NCI-H1092 (cell line): ENCODE measurements around the gene NR6A1.

ENCODE experiments used
- DNase-seq: peaks from one replicate; lab custom pipeline; 2025; lab: John Stamatoyannopoulos, UW

NR6A1 gene

DNA sequence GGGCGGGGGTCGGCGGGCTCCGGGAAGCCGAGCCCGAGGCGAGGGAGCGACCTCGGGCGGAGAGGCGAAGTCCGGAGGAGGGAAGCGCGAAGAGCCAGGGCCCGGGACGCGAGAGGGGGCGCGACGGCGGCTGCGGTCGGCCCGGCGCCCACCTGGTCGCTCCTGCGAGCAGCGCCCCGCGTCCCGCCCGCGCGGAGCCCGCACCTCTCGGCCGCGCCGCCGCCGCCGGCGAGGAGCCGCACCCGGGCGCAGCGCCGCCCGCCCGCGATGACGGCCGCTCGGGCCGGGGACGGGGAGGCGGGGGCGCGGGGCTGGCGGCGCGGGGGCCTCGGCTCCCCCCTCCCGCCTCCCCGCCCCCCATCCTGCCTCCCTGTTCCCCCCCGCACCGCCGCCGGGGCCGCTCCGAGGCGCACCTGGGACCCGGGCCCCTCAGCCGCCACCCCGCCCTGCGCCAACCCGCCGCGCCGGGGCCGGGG lies 266.5 kb downstream of the NR6A1 start:
- DNase-seq: no peak

DNA sequence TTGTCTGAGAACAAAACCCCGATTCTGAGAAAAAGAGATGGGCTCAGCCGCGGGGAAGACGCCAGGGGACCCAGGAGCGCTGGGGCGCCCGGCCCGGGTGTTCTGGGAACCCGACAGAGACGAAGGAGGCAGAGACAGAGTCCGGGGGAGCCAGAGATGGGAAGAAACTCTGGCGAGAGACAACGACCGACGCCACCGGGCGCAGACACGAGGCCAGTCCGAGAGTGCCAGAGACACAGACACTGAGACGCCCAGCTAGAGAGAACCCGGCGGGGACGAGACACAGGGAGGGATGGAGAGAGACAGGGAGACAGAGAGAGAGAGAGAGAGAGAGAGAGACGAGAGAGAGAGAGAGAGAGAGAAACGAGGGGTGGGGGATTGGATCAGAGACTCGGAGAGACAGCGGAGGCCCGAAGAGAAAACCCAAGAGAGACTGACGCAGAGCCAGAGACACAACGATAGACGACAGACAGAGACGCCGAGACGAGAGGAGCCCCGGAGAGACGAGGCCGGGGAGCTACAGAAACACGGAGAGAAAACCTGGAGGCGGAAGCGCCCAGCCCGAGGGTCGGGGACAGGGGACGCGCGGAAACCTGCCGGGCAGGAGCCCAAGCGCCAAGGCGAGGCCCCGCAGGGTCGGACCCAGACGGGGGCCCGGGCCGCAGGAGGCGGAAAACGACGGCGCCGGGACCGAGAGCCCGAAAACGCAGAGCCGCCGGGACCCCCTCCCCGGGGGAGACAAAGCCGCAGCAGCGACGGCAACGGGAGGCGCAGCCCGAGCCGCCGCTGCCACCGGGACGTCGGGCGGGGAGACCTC lies 267.2 kb downstream of the NR6A1 start:
- DNase-seq: no peak

DNA sequence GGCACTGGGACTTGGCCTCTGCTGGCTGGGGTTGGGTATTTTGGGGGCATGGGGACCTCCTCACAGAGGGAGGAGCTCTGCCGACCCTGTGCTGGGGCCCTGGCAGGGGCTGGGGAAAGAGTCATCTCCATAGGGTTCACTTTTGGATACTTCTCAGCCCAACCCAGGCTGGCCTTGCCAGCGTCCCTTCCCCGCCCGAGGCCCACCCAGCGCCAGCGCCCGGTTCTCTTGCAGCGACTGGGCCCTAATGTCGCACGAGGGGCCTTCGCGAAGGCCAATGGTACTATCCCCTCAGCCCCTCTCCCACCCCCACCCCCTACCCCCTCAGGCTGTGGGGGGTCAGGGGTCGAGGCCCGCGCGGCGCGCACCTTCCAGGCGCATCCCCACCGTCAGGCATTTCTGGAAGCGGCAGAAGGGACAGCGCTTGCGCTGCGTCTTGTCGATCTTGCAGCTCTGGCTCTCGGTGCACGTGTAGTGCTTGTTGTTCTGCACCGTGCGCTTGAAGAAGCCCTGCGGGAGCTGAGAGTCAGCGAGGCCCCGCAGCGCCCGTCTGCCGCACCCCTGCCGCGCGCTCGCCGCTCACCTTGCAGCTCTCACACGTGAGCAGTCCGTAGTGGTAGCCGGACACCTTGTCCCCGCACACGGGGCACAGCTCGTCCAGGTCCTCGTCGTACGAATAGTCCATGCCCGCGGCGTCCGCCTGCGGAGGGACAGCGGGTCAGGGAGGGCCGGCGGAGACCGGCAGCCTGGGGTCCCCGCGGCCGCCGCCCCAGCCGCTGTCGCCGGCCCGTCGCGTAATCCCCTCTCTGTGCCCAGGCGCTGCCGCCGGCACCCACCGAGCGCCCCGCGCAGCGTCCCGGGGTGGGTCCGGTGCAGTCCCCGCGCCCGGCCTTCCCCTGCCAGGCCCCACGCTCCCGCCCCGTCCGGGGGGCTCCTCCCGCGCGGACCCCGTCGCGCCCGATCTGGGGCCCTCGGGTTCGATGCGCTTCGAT lies 268.1 kb downstream of the NR6A1 start:
- DNase-seq: no peak

DNA sequence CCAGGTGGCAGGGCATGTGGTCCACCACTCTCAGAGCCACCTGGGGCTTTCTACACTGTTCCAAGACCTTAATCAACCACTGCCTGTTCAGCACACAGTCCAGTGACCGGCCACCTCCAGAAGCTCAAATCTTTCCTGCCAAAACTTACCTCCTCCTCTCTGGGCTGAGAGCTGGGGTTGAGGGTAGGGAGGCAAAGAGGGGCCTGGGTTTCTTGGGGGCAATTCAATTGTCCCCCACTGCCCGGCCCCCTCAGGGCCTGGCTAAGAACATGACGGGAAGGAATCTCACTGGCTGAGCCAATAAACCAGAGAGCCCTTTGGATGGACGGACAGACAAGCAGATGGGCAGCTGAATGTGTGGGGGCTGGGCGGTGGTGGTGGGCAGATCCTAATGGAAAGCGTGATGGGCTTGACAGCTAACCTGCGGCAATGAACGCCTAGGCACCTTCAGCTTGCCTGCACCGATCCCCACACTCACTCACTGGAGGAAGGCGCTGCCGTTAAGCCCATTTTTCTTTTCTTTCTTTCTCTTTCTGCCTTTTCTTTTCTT lies 269.3 kb downstream of the NR6A1 start:
- DNase-seq: no peak

DNA sequence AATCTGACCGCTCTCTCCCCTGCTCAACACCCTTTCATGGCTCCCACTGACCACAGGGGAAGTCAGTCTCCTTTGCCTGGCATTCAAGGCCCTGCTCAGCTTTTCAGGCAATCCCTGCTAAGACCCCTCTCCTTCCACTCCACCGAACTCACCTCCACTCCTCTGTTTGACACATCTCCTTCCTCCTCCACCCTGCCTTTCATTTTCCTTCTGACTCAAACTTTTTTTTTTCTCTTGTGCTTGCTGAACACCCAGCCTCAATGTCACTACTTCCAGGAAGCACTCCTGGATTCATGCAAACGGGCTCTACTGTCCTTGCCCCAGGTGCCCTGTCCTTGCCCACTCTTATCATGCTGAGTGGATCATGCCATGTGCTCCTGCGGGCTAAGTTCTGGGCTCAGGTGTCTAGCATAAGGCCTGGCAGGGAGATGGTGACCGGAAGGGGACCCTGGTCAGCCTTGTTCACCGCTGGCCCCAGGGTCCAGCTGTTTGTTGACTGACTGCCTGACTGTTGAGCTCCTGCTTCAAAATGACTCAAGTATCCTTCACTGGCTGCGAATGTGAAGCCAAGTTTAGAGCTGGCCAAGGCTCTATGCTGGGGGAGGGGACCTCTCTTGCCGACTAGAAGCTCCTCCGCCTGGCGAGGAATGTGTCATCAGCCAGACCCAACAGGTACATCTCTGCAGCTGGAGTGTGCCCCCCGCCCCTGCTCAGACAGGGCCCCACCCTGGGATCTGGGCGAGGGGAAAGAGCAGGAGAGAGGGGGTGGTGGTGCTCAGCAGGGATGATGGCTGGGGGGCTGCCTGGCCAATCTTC lies 270.1 kb downstream of the NR6A1 start:
- no peak for DNase-seq

DNA sequence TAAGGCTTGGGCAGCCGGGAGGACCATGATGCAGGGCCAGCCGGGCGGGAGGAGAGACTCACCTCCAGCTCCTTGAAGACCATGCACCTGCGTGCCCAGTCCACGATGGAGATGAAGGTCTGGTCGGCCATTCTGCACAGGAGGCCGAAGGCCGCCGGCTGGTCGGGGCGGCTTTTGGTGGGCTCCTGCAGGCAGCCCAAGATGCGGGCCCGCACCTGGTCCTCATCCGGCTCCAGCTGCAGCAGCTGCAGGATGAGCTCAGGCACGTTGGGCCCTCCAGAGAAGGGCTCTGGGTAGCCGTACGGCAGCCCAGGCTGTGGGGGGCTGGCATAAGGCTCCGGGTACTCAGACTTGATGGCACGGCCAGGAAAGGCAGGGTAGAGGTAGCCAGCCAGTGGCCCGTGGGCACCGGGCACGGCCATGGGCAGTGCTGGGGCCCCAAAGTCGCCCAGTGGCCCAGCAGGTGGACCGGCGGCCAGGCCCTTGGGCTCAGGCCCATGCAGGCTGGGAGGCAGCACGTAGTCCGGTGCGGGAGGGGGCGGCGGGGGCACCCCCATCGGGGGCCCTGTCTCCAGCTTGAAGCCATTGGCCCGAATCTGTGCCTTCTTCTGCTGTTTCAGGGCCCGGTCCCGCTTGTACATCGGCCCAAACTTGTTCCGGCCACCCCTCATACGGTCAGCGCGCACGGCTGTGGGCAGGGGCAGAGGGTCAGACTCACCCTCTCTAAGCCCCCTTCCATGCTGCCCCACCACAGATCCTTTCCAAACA lies 270.9 kb downstream of the NR6A1 start:
- no peak for DNase-seq

DNA sequence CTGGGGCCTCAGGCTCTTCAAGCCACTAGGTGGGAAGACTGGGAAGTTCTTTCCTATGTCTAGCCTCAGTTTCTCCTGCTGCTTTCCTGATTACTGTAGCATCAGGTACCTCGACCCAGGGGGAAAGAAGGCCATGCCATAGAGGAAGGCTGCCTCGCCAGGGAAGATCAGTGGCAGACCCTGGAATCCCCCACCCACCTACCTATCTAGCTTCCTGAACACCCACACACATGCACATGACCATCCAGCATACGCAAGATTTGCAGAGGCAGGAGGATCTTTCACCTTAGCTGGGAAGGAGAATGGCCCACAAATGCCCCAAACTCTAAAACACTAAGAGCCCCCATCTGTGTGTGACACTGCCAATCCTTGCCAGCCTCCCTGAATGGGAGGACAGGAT lies 271.9 kb downstream of the NR6A1 start:
- no peak for DNase-seq

DNA sequence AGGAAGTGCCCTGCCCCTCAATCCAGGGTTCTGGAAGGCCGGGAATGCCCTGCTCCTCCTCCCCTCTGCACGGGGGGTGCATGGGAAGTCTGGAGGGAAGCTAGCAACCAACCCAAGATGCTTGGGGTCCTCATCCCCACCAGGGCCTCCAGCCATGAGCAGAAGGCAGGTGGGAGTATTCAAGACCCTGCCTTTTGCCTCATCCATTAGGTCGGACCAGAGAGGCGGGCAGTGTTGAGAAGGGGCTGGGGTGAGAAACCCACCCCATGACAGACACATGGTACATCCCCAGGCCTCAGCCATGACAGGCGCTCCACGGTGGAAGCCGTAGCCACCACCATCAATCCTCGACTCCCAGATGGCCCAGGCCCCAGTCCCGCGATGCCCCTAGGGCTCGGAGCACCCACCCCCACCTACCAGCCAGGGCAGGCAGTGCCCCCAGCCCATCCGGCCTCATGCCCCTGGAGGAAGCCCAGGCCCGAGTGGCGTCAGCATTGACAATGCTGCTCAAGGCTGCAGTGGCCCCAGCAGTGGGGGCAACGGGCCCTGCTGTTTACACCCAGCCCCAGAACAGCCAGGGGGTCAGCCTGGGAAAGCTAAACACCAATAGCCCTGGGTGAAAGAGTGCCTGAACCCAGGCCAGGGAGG lies 272.5 kb downstream of the NR6A1 start:
- no peak for DNase-seq

DNA sequence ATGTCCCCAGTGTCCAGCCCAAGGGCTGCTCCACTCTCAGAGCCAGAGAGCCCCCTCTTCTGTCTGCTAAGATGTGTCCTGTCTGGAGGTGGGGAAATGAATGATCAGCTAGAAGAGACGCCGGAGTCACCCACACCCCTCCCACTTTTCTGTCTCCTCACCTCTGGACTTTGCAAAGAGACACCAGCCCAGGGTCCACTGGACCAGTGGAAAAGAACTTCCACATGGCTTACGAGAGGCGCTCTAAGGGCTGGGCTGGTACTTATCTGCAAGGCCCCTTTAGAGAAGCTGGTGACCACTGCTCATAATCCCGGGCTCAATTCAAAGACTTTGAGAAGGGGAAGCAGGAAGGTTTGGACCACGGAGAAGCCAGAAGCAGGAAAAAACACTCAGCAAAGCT lies 273.1 kb downstream of the NR6A1 start:
- DNase-seq: no peak

DNA sequence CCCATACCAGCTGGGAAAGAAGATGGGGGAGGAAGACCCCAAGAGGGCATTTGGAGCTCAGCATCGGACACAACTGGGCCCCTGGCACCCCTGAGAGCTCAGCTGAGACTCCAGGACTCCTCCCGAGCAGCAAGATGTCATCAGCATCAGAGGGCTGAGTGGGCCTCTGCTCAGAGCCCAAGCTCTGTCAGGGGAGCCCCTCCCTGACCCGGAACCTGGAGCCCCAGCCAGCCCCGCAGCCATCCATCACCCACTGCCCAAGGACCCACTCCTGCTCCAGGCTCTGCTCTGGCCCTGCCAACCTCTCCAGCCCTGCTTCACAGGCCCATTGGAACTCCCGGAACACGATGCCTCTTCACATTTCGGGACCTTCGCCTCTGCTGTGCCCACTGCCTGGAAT lies 273.7 kb downstream of the NR6A1 start:
- no peak for DNase-seq

DNA sequence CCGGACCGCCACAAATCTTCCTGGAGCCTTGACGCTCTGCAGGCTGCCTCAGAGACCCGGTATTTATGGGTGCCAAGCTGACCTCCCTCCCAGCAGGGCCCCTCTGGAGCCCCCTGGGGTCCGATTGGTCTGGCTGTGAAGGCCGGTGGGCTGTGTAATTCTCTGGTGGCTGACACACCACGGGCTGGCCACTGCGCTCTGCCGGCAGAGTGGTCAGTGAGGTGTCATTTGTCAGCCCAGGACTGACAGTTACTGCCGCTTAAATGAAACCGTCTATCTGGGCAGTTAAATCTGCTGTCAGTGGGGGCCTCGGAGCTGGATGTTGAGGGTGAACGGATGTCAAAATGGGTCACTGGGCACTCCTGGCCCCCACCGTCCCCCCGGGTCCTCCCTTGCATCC lies 274.6 kb downstream of the NR6A1 start:
- DNase-seq: no peak

DNA sequence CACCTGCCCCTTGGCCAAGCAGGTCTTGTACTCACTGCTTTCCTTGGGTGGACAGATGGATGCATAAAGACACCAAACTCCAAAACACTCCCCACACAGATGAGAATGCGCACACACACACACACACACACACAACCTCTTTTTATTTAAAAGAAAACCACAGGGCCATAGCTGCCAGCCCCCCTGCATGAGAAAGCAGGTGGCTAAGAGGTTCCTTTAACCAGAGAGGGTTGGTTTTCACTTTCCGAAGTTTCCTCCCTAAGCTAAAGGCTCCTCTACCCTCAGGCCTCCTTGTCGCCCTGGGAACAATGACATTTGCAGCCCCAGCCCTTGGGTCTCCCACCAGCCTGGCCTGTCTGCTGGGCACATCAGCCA lies 275.0 kb downstream of the NR6A1 start:
- no peak for DNase-seq

DNA sequence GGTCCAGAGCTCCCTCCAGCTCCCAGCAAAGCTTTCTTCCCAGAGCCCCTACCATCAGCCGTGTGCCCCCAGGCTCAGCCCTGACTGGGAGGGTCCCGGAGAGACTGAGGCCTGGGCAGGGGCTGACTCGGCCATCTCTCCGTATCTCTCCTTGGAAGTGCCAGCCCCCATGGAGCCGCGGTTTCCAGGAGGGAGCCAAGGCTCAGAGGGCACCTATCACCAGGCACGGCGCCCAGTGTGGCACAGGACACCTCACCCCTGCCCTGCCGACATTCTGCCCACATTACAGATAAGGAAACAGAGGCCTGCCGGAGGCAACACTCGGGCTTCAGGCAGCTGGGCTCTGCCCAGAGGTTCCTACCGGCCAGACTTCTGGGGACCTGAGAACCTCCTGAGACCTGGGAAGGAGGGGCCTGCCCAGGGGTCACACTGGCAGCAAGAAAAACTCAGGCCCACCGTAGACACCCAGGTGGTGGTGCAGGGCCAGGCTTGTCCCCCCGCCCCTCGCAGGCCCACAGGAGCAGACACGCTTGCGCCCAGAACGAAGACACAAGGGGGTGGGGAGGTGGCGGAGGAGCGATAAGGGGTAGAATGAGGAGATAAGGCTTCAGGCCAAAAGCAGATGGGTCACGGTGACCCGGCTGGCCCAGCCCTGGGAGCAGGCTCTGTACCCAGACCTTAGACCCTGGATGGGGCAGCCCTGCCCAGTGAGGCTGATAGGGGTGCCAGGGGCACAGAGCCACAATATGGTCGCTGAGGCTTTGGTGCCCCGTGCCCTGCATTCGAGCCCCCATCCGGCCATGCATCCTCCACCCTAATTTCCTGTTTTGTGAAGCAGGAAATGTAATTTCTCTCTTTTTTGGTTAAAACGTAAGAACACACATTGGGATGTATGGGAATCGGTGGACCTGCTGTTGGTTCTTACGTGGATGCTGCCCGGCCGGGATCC lies 275.7 kb downstream of the NR6A1 start:
- no peak for DNase-seq

DNA sequence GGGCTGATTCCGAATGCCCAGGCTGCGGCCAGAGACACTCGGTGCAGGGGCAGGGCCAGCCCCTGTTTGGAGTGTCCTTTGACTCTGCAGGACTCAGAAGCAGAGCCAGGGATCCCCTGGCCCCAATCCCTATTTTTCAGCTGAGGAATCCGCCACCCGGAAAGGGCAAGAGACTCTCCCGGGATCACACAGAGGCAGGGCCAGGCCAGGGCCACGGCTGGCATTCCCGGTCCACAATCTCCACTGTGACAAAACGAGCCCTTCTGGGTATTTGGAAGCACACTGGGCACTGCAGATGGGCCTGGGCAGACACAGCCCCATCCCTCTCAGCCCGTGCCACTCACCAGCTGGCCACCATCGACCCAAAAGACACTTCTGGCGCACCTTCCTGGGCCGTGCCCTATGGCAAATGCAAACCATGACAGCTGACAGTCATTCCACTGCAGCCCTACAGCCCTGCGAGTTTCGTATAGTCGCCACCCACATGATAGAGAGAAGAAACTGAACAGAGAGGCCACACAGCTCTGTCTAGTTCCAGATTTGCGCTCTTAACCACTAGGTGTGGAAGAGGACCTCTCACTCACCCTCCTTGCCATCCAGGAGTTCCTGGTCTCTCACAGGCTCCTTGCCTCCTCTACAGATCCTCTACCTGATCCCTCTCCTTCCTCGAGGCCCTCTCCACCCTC lies 277.2 kb downstream of the NR6A1 start:
- no peak for DNase-seq

DNA sequence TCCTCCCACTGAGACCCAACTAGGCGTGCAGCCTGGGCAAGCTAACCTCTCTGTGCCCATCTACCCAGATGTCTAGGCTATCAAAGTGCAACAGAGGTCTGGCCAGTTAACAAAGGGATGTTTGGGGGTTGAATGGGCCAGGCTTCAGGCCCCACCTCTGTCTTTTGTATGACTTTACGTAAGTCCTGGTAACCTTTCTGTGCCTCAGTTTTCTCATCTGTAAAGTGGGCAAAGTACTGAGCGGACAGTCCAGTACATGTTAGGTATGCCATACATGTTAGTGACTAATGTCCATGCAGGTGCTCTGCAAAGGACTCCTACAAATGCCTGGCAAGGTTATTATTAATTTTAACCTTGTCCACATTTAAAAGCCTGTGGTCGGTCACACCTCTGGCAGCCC lies 277.9 kb downstream of the NR6A1 start:
- DNase-seq: no peak

DNA sequence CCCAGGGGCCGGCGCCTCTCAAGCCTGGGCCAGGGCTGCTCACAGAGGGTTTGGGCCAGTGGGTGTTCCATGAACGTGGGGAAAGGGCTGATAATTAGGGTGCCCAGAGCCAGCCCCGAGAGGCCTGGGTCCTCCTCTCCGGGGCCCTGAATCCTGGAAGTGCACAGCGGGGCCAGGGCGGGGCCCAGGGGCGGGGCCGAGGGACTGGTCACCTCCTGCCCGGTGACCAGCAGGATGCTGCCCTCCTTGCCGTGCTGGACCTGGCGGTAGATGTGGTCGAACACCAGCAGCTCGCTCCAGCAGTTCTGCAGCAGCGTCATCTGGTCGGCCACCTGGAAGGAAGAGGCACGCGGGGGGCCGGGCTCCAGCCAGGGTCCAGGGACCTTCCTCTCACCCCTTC lies 278.3 kb downstream of the NR6A1 start:
- no peak for DNase-seq

DNA sequence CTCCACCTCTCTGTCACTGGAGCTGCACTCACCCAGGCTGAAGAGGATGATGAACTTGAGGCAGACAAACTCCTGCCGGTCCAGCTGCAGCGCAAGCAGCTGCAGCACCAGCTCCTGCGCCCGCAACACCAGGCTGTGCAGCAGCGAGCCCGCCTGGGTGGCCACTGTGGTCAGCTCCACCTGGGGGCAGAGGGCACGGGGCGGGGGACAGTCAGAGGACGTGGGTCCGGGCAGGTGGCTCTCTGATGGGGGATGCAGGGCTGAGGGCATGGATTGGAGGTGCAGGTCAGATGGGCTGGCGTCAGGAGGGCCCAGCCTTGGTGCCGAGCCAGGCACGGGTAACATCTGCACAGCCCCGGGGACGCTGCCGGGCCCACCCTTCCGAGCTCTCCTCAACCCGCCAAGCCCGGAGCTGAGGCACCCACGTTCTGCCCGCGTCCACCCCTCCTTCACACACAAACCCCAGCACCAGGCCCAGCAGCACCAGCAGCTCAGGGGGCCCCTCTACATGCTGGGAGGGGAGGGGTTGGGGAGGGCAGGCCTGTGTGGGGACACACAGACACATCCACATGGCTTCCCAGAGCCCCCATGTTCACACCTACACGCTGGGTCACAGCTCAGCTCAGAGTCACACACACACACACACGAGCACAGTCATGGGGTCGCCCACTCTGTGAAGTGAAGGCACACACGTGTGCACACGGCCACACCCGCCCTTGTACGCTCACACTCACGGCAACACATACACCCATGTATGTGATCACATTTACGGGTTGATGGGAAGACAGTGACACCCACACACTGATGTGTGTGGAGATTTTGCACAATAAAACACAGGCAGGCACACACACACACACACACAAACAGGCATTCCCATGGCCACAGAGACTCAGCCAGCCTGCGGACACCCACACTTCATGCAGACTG lies 279.8 kb downstream of the NR6A1 start:
- DNase-seq: no peak

DNA sequence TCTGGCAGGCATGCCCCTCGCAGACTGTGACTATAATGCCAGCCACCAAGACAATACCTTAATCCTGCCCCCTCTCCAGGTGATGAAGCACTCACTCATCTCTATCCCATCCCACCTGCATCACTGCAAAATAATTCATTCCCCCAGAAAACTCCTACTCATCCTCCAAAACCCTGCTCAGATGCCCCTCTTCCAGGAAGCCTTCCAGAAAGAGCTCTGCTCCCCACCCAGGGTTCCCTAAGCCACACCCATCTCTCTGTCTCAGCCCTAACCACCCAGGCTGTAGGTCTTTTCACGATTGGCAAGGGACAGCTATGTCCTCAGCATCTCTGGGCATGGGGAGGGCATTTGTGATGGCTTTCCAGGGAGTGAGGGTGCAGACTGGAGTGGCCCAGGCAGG lies 281.1 kb downstream of the NR6A1 start:
- no peak for DNase-seq
